GM19397 (cell line): Measurements from ENCODE around the gene TRMU.
"Not testable (repeated sequence)": the region's sequence is repeated elsewhere in the genome, so short reads cannot be mapped to it uniquely, and the experiment has no call there.

Experiments used
- ATAC-seq: cut with Tn5 transposase; IDR thresholded peaks from one replicate; pipeline ENCODE4 v1.9.1; 2021; ENCODE audit warnings: mild to moderate bottlenecking, moderate library complexity; ENCODE audit not compliant: unreplicated experiment

The TRMU gene

GRCh38 chr22:46381731-46382130 lies 46.2 kb downstream of the TRMU start:
- ATAC-seq: no peak

GRCh38 chr22:46382524-46382923 lies 47.0 kb downstream of the TRMU start:
- no peak for ATAC-seq

- no peak for ATAC-seq
Measured at GRCh38 chr22:46386312-46386711, 50.8 kb downstream of the TRMU start.

- ATAC-seq: no peak
Measured at GRCh38 chr22:46387748-46388147, 52.2 kb downstream of the TRMU start.

GRCh38 chr22:46388647-46389046 lies 53.1 kb downstream of the TRMU start:
- ATAC-seq: no peak

GRCh38 chr22:46389081-46389480 lies 53.6 kb downstream of the TRMU start:
- ATAC-seq: no peak

GRCh38 chr22:46390105-46390651 lies 54.7 kb downstream of the TRMU start:
- no peak for ATAC-seq

- no peak for ATAC-seq
Measured at GRCh38 chr22:46390652-46391301, 55.3 kb downstream of the TRMU start.

- no peak for ATAC-seq
Measured at GRCh38 chr22:46391486-46392136, 56.1 kb downstream of the TRMU start.

GRCh38 chr22:46392137-46392844 lies 56.8 kb downstream of the TRMU start:
- ATAC-seq: no peak

- no peak for ATAC-seq
Measured at GRCh38 chr22:46393873-46394272, 58.4 kb downstream of the TRMU start.

GRCh38 chr22:46394622-46395021 lies 59.1 kb downstream of the TRMU start:
- no peak for ATAC-seq

- no peak for ATAC-seq
Measured at GRCh38 chr22:46395145-46395544, 59.6 kb downstream of the TRMU start.

GRCh38 chr22:46397049-46397448 lies 61.5 kb downstream of the TRMU start:
- not testable (repeated sequence) for ATAC-seq

GRCh38 chr22:46397514-46397913 lies 62.0 kb downstream of the TRMU start:
- ATAC-seq: no peak

GRCh38 chr22:46397951-46398350 lies 62.4 kb downstream of the TRMU start:
- no peak for ATAC-seq

- ATAC-seq: no peak
Measured at GRCh38 chr22:46399251-46400024, 63.9 kb downstream of the TRMU start.

- no peak for ATAC-seq
Measured at GRCh38 chr22:46401370-46401769, 65.9 kb downstream of the TRMU start.

- no peak for ATAC-seq
Measured at GRCh38 chr22:46402505-46402904, 67.0 kb downstream of the TRMU start.

GRCh38 chr22:46403880-46404279 lies 68.4 kb downstream of the TRMU start:
- not testable (repeated sequence) for ATAC-seq

- no peak for ATAC-seq
Measured at GRCh38 chr22:46405901-46406300, 70.4 kb downstream of the TRMU start.
